ENCODE measurements around the gene OPALIN.
"Not testable (repeated sequence)": the region's sequence is repeated elsewhere in the genome, so short reads cannot be mapped to it uniquely, and the experiment has no call there.

The OPALIN gene

GRCh38 chr10:96334616-96335526, 23.9 kb downstream of the OPALIN start:
- DNase-seq = no peak

- no peak for DNase-seq
These were observed 25.7 kb downstream of the OPALIN start for GRCh38 chr10:96333101-96333500.

- DNase-seq = no peak
These were observed 31.3 kb downstream of the OPALIN start for GRCh38 chr10:96327462-96327861.

- DNase-seq = no peak
These were observed 33.0 kb downstream of the OPALIN start for GRCh38 chr10:96325719-96326373.

- DNase-seq = no peak
These were observed 34.4 kb downstream of the OPALIN start for GRCh38 chr10:96324447-96324846.

- DNase-seq = no peak
These were observed 36.5 kb downstream of the OPALIN start for GRCh38 chr10:96322275-96322674.

- DNase-seq = no peak
These were observed 37.0 kb downstream of the OPALIN start for GRCh38 chr10:96321822-96322221.

GRCh38 chr10:96319754-96320474, 38.9 kb downstream of the OPALIN start:
- DNase-seq = no peak

- DNase-seq = no peak
These were observed 41.6 kb downstream of the OPALIN start for GRCh38 chr10:96317067-96317833.

- DNase-seq = no peak
These were observed 45.5 kb downstream of the OPALIN start for GRCh38 chr10:96313344-96313743.

GRCh38 chr10:96311180-96311715, 47.6 kb downstream of the OPALIN start:
- no peak for DNase-seq

GRCh38 chr10:96310321-96310669, 48.5 kb downstream of the OPALIN start:
- DNase-seq = no peak

- no peak for DNase-seq
These were observed 49.0 kb downstream of the OPALIN start for GRCh38 chr10:96309628-96310320.

- DNase-seq = not testable (repeated sequence)
These were observed 49.9 kb downstream of the OPALIN start for GRCh38 chr10:96308854-96309253.

- no peak for DNase-seq
These were observed 52.3 kb downstream of the OPALIN start for GRCh38 chr10:96306516-96306915.

GRCh38 chr10:96305019-96305418, 53.8 kb downstream of the OPALIN start:
- DNase-seq = no peak

- no peak for DNase-seq
These were observed 54.6 kb downstream of the OPALIN start, which contains the start of gene DNTT for GRCh38 chr10:96304230-96304629. TSS of gene DNTT (plus strand) at chr10:96304434. CDS start at chr10:96304498, 64 bp downstream.

- no peak for DNase-seq
These were observed 57.2 kb downstream of the OPALIN start for GRCh38 chr10:96301616-96302015.

GRCh38 chr10:96299383-96299782, 59.4 kb downstream of the OPALIN start:
- DNase-seq = no peak

- no peak for DNase-seq
These were observed 60.4 kb downstream of the OPALIN start for GRCh38 chr10:96298362-96298761.

GRCh38 chr10:96297486-96297885, 61.3 kb downstream of the OPALIN start:
- DNase-seq = no peak

- DNase-seq = no peak
These were observed 63.3 kb downstream of the OPALIN start for GRCh38 chr10:96295475-96295874.

Measured in stimulated activated CD4-positive, alpha-beta T cell treated with anti-CD3 and anti-CD28 coated beads, Interleukin-4, amount 100 ng/mL, for 24 hours (primary cell).